Suppressor macrophage (primary cell): ENCODE measurements around the gene LRRC19.
A peak's percentile ranks its signal among the peaks of the same experiment; 100 is the strongest.

Experiments
- DNase-seq, 4 experiments: peaks; one replicate each; pipeline ENCODE4 v3.0.0-alpha.2; 2020 to 2022
- total RNA-seq, 17 experiments: gene quantifications; one replicate each; lab custom pipeline; 2026; ENCODE audit warnings: mixed read lengths in 6 of 17, inconsistent platforms in 3 of 17; lab: John Stamatoyannopoulos, UW

Gene LRRC19
- total RNA-seq = 0 to 0.77 (median 0) reads per million in 17 experiments

- DNase-seq = no peak
These were observed at the start of gene LRRC19 for GRCh38 chr9:27005491-27005890. Gene LRRC19 (minus strand): TSS chr9:27005672. CDS start chr9:26999694, 5,978 bp downstream.

- DNase-seq = no peak
These were observed 49.4 kb upstream of the LRRC19 start for GRCh38 chr9:27054841-27055240.

GRCh38 chr9:27054125-27054524 lies 48.7 kb upstream of the LRRC19 start:
- no peak for DNase-seq

- DNase-seq = peak in 3 of 4 experiments; percentile 12 to 39 (median 35)
These were observed 48.0 kb upstream of the LRRC19 start for GRCh38 chr9:27053369-27054022.

- peak; percentile 31 to 72 (median 59) for DNase-seq
These were observed 41.7 kb upstream of the LRRC19 start for GRCh38 chr9:27047136-27047535.

GRCh38 chr9:27043176-27043575 lies 37.7 kb upstream of the LRRC19 start:
- no peak for DNase-seq

GRCh38 chr9:27042476-27042875 lies 37.0 kb upstream of the LRRC19 start:
- no peak for DNase-seq

GRCh38 chr9:27041746-27042145 lies 36.3 kb upstream of the LRRC19 start:
- no peak for DNase-seq

GRCh38 chr9:27037499-27037898 lies 32.0 kb upstream of the LRRC19 start:
- no peak for DNase-seq

GRCh38 chr9:27033815-27034403 lies 28.4 kb upstream of the LRRC19 start:
- peak; percentile 62 to 80 (median 70) for DNase-seq

- DNase-seq = peak; percentile 13 to 68 (median 52)
These were observed 23.7 kb upstream of the LRRC19 start for GRCh38 chr9:27029186-27029585.

GRCh38 chr9:27022920-27023319 lies 17.4 kb upstream of the LRRC19 start:
- DNase-seq = no peak

- no peak for DNase-seq
These were observed 14.1 kb upstream of the LRRC19 start for GRCh38 chr9:27019589-27019988.

GRCh38 chr9:27003426-27004077 lies 1.9 kb downstream of the LRRC19 start:
- DNase-seq = no peak

- DNase-seq = no peak
These were observed 9.7 kb downstream of the LRRC19 start for GRCh38 chr9:26995810-26996209.

- DNase-seq = no peak
These were observed 22.1 kb downstream of the LRRC19 start for GRCh38 chr9:26983340-26983739.

GRCh38 chr9:26975728-26976707 lies 29.5 kb downstream of the LRRC19 start:
- peak; percentile 65 to 70 (median 68) for DNase-seq

GRCh38 chr9:26974927-26975326 lies 30.5 kb downstream of the LRRC19 start:
- no peak for DNase-seq

GRCh38 chr9:26973989-26974388 lies 31.5 kb downstream of the LRRC19 start:
- DNase-seq = no peak

GRCh38 chr9:26971721-26972120 lies 33.8 kb downstream of the LRRC19 start:
- no peak for DNase-seq

- no peak for DNase-seq
These were observed 48.6 kb downstream of the LRRC19 start for GRCh38 chr9:26956860-26957233.
